ENCODE results near the gene NFATC1.
"Not testable (repeated sequence)": the region's sequence is repeated elsewhere in the genome, so short reads cannot be mapped to it uniquely, and the experiment has no call there.

Gene NFATC1

GRCh38 chr18:79476918-79477571 is 81.3 kb downstream of the NFATC1 start:
- no peak for DNase-seq (ENCODE audit: low spot score)

GRCh38 chr18:79477711-79478483 is 82.2 kb downstream of the NFATC1 start:
- DNase-seq (ENCODE audit: low spot score) = no peak

- no peak for DNase-seq (ENCODE audit: low spot score)
These were observed 82.9 kb downstream of the NFATC1 start for GRCh38 chr18:79478484-79479115.

GRCh38 chr18:79479116-79479760 is 83.5 kb downstream of the NFATC1 start:
- no peak for DNase-seq (ENCODE audit: low spot score)

- no peak for DNase-seq (ENCODE audit: low spot score)
These were observed 84.0 kb downstream of the NFATC1 start for GRCh38 chr18:79479761-79480161.

GRCh38 chr18:79480171-79481045 is 84.7 kb downstream of the NFATC1 start:
- no peak for DNase-seq (ENCODE audit: low spot score)

- DNase-seq (ENCODE audit: low spot score) = no peak
These were observed 85.5 kb downstream of the NFATC1 start for GRCh38 chr18:79481046-79481790.

GRCh38 chr18:79483393-79483792 is 87.7 kb downstream of the NFATC1 start:
- not testable (repeated sequence) for DNase-seq (ENCODE audit: low spot score)

- no peak for DNase-seq (ENCODE audit: low spot score)
These were observed 88.3 kb downstream of the NFATC1 start for GRCh38 chr18:79483971-79484491.

GRCh38 chr18:79484661-79485621 is 89.2 kb downstream of the NFATC1 start:
- peak; percentile 91 for DNase-seq (ENCODE audit: low spot score)

GRCh38 chr18:79485788-79486355 is 90.1 kb downstream of the NFATC1 start:
- peak; percentile 91 for DNase-seq (ENCODE audit: low spot score)

GRCh38 chr18:79486356-79487182 is 90.8 kb downstream of the NFATC1 start:
- no peak for DNase-seq (ENCODE audit: low spot score)

GRCh38 chr18:79487183-79487800 is 91.6 kb downstream of the NFATC1 start:
- no peak for DNase-seq (ENCODE audit: low spot score)

- no peak for DNase-seq (ENCODE audit: low spot score)
These were observed 92.1 kb downstream of the NFATC1 start for GRCh38 chr18:79487801-79488201.

GRCh38 chr18:79488311-79489050 is 92.8 kb downstream of the NFATC1 start:
- DNase-seq (ENCODE audit: low spot score) = no peak

GRCh38 chr18:79489051-79489898 is 93.5 kb downstream of the NFATC1 start:
- DNase-seq (ENCODE audit: low spot score) = no peak

All from AG08396 (cell line).